ENCODE measurements around the gene CAMK1D. TPM values are rescaled to one million over a fixed set of nuclear protein-coding genes. Genes with fewer than 3 reads are reported as not detected.
"Not testable (repeated sequence)": the region's sequence is repeated elsewhere in the genome, so short reads cannot be mapped to it uniquely, and the experiment has no call there.

The CAMK1D gene
- polyA plus RNA-seq, 1 donor from 2014 or later, result 41.4 TPM

DNA sequence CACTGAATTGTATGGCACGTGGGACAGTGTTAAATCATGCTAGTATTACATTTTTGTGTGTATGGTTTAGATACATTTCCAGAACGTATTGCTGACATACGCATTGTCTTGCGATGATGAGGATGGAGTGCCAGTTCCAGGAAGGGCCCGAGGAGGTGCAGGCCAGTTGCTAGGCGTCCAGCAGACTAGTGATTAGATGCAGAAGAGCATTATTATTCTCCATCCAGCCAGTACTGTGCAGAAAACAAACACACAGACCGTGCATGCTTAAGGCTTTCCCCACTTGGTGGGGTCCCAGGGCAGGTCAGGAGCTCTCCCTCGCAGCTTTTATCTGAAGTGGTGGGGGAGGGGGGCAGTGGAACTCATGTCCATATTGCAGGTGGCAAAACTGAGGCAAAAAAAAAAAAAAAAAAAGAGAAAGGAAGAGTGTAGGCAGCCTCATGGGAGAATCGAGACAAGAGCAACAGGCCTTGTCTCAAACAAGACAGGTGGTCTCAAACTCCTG, 189.2 kb downstream of the CAMK1D start:
- peak overlapping the region in 1 of 3 donors; percentile 21 for H3K27ac Mint-ChIP-seq
- H3K4me1 Mint-ChIP-seq, result peaks cover 34 to 48% (median 45%) of the 10 kb centered on the region in 3 donors
- H3K4me3 Mint-ChIP-seq, result no peak overlapping the region
- H3K27me3 Mint-ChIP-seq, result no peaks in the 10 kb centered on the region
- peaks cover 7% of the 10 kb centered on the region for H3K36me3 Mint-ChIP-seq
- no peaks in the 10 kb centered on the region for H3K9me3 Mint-ChIP-seq

DNA sequence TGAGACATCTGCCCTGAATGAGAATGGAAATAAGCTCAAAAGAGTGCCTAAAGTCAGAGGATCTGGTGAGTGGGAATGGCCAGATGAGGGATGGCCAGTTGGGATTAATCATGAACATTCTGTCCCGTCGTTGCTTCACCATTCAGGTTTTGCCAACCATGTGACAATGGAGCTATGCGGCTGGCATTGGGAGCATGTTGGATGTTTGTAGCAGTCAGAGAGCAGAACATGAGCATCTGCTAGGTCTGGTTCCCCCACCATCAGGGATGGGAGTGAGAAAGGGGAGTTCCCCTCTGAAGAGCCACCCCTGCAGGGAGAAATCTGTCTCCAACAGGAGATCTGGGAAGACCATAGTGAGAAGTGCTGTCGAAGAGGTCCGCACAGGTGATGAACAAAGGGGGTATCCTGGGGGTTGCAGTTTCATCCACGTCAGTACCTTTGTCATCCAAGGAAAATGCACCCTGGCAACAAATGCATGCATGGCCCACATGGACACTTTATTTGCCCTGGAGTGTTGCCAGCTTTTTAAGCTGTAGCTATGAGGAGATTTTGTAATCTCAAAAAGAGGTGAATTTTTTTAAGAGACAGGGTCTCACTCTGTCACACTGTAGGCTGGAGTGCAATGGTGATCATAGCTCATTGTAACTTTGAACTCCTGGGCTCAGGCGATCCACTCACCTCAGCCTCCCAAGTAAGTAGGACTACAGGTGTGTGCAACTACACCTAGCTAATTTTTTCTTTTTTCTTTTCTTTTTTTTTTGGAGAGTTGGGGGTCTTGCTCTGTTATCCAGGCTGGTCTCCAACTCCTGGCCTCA, 190.2 kb downstream of the CAMK1D start:
- no peak overlapping the region for H3K27ac Mint-ChIP-seq
- H3K4me1 Mint-ChIP-seq, result peaks cover 34 to 48% (median 45%) of the 10 kb centered on the region in 3 donors
- no peak overlapping the region for H3K4me3 Mint-ChIP-seq
- H3K27me3 Mint-ChIP-seq, result no peaks in the 10 kb centered on the region
- no peaks in the 10 kb centered on the region for H3K9me3 Mint-ChIP-seq
- peaks cover 7% of the 10 kb centered on the region for H3K36me3 Mint-ChIP-seq

DNA sequence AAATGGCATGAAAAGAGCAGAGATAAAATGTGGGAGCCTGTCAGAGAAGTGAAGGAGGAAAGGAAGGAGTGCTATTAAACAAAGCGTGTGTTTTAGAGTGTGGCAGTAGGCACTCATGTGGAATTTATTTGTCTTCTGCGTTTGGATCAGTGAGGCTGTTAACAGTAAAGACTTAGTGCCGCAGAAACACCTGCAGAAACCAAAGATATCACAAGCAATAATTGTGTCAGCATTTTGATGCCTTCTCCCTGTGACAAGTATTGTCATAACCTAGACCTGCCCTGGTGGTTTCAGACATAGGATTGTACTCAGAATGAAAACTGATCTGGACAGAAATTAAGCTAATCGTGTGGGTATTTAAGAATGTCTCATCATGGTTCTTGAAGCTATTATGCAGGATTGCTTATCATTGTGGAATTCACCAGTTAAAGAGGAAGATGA, 191.0 kb downstream of the CAMK1D start:
- Mint-ChIP-seq H3K9me3 (no peaks in the 10 kb centered on the region), H3K27me3 (no peaks in the 10 kb centered on the region), H3K27ac (no peak overlapping the region), H3K4me3 (no peak overlapping the region), H3K36me3 (peaks cover 7% of the 10 kb centered on the region), H3K4me1 (peaks cover 30 to 44% (median 38%) of the 10 kb centered on the region in 3 donors)

DNA sequence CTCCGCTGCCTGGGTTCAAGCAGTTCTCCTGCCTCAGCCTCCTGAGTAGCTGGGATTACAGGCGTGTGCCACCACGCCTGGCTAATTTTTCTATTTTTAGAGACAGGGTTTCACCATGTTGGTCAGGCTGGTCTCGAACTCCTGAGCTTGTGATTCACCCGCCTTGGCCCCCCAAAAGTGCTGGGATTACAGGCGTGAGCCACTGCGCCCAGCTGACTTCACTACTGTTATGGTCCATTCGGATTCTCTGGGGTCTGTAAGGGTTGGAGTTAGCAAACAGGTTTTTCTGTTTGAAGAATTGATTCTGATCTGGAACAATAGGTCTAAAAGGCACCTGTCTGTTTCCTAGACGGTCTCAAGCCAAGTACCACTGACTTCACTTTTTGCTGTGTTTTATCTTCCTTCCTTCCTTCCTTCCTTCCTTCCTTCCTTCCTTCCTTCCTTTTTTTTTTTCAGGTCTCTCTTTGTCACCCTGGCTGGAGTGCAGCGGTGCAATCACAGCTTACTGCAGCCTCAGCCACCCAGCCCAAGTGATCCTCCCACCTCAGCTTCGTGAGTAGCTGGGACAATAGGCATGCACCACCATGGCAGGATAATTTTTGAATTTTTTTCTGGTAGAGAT, 192.2 kb downstream of the CAMK1D start:
- H3K4me3 Mint-ChIP-seq, result peak overlapping the region in 2 of 4 donors; percentile 33 to 77

DNA sequence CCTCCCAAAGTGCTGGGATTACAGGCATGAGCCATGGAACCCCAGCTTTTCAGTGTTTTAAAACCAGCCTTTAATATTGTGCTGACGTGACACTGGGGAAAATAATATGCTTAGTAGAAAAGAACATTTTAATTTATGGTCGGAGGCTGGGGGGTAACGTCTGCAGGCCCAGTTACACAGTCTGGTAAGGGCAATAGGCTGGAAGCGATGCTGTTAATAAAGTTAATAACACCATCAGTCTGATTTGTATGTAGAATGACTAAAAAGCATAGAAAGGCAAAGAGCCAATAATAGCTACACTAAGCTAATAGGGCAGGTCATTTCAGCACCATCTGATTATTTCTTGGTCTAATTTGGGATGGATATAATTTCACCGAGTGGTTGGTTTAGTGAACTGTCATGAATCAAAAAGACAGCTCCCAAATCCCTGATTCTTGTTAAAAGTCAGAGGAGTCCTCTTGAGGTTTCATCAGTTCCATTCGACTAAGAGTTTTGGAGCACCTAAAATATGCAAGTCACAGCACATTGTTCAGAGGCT, 192.9 kb downstream of the CAMK1D start:
- Mint-ChIP-seq H3K4me1 (peaks cover 32 to 42% (median 37%) of the 10 kb centered on the region in 3 donors), H3K27me3 (no peaks in the 10 kb centered on the region), H3K36me3 (peaks cover 7% of the 10 kb centered on the region), H3K4me3 (peak overlapping the region in 1 of 4 donors; percentile 12), H3K27ac (peak overlapping the region in 2 of 3 donors; percentile 15 to 95), H3K9me3 (peaks cover 0 to 6% (median 0%) of the 10 kb centered on the region in 3 donors)

More for the DNA sequence above, 192.2 kb downstream of the CAMK1D start:
- Mint-ChIP-seq H3K36me3 (peaks cover 7% of the 10 kb centered on the region), H3K4me1 (peaks cover 30 to 40% (median 37%) of the 10 kb centered on the region in 3 donors), H3K27ac (peak overlapping the region in 1 of 3 donors; percentile 95), H3K9me3 (peaks cover 0 to 6% (median 0%) of the 10 kb centered on the region in 3 donors), H3K27me3 (no peaks in the 10 kb centered on the region)

DNA sequence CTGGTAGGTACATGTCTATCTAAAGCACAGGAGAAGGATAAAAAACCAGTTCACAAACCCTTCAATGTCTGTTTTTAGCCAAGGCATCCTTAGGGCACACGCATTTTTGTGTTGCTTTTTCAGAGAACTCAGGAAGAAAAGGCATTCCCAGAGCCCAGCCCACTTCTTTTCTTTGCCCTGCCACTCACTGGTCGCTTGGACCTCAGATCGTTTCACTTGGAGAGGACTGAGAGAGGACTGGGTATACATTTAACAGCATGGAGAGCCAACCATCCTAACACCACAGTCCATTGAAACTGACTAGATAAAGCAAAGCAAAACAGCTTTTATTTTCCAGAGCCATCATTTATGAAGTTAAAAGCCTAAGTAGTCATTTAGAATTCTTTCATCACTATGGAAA, 194.2 kb downstream of the CAMK1D start:
- peaks cover 7% of the 10 kb centered on the region for H3K36me3 Mint-ChIP-seq
- H3K4me1 Mint-ChIP-seq, result peaks cover 26 to 43% (median 39%) of the 10 kb centered on the region in 3 donors
- H3K9me3 Mint-ChIP-seq, result peaks cover 0 to 6% (median 0%) of the 10 kb centered on the region in 3 donors
- H3K27me3 Mint-ChIP-seq, result no peaks in the 10 kb centered on the region
- H3K4me3 Mint-ChIP-seq, result no peak overlapping the region
- no peak overlapping the region for H3K27ac Mint-ChIP-seq

DNA sequence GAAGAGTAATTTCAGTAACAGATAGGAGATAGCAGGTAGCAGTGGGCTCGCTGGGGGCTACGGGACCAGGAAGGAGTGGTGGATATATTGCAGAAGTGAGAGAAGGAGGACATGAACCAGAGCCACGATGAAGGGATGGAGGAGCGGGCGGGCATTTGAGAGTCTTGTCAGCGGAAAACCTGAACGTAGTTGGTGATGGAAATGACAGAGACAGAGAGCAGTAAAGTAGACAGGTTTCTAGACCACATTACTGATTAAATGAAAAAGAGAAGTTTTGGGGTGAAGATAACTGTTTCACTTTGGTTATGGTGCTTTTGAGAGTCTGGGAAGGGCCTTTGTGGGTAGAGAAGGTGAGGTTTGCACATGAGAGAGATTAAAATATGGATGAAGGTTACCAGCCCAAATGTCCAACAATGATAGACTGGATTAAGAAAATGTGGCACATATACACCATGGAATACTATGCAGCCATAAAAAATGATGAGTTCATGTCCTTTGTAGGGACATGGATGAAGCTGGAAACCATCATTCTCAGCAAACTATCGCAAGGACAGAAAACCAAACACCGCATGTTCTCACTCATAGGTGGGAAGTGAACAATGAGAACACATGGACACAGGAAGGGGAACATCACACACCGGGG, 196.9 kb downstream of the CAMK1D start:
- not testable (repeated sequence) for H3K27me3 Mint-ChIP-seq, H3K4me3 Mint-ChIP-seq, H3K9me3 Mint-ChIP-seq, H3K36me3 Mint-ChIP-seq
- H3K27ac Mint-ChIP-seq, result peak overlapping the region in 1 of 3 donors; percentile 86
- peaks cover 17 to 30% (median 29%) of the 10 kb centered on the region in 3 donors for H3K4me1 Mint-ChIP-seq

DNA sequence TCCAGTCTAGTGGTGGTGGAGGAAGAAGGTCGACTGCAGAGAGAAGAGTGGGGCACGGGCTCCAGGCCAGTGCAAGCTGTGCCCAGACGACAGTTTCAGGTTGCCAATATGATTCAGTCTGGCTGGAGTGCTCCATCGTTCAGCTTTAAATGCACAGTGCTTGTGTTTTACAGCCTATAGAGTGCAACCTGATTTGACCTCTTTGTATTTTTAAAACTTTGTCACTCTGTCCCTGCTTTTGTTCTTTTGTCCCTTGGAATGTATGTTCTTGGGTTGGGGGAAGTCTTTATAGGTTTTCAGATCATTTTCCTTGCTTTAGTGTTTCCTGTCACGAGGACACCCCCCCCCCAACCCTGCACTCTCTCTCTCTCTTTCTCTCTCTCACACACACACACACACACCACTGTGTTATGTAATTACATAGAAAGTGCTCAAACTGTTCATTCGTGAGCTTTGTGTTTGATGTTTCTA, 198.0 kb downstream of the CAMK1D start:
- Mint-ChIP-seq H3K27ac (no peak overlapping the region), H3K4me1 (peaks cover 11 to 22% (median 21%) of the 10 kb centered on the region in 3 donors), H3K36me3 (peaks cover 2% of the 10 kb centered on the region), H3K4me3 (no peak overlapping the region), H3K27me3 (no peaks in the 10 kb centered on the region), H3K9me3 (peaks cover 0 to 6% (median 0%) of the 10 kb centered on the region in 3 donors)

DNA sequence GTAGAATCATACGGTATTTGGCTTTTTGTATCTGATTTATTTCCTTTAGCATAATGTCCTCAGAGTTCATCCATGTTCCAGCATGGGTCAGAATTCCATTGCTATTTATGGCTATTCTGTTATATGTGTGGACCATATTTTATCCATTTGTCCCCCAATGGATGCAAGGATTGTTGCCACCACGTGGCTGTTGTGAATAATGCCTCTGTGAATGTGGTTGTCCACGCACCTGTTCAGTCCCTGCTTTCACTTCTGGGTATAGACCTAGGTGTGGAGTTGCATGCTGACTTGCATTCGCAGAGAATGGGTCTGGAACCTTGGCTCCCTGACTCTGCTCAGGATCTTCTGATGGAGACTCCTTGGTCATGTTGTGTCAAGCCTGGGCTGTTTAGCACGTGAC, 199.9 kb downstream of the CAMK1D start:
- peaks cover 0 to 6% (median 0%) of the 10 kb centered on the region in 3 donors for H3K9me3 Mint-ChIP-seq
- peaks cover 5% of the 10 kb centered on the region for H3K36me3 Mint-ChIP-seq
- no peak overlapping the region for H3K4me3 Mint-ChIP-seq
- no peaks in the 10 kb centered on the region for H3K27me3 Mint-ChIP-seq
- peaks cover 11 to 21% (median 20%) of the 10 kb centered on the region in 3 donors for H3K4me1 Mint-ChIP-seq
- no peak overlapping the region for H3K27ac Mint-ChIP-seq

DNA sequence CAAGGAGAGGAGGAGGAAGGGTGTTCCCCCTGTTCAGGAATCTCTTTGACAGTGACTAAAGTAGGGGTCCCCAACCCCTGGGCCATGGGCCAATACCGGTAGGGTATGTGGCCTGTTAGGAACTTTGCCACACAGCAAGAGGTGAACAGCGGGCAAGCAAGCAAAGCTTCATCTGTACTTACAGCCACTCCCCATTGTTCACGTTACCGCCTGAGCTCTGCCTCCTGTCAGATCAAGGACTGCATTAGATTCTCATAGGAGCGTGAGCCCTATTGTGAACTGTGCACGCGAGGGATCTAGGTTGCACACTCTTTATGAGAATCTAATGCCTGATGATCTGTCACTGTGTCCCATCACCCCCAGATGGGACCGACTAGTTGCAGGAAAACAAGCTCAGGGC, 201.6 kb downstream of the CAMK1D start:
- H3K27me3 Mint-ChIP-seq, result no peaks in the 10 kb centered on the region
- peaks cover 0 to 3% (median 0%) of the 10 kb centered on the region in 3 donors for H3K9me3 Mint-ChIP-seq
- no peak overlapping the region for H3K27ac Mint-ChIP-seq
- H3K4me3 Mint-ChIP-seq, result no peak overlapping the region
- peaks cover 6% of the 10 kb centered on the region for H3K36me3 Mint-ChIP-seq
- H3K4me1 Mint-ChIP-seq, result peaks cover 20 to 30% (median 25%) of the 10 kb centered on the region in 3 donors

DNA sequence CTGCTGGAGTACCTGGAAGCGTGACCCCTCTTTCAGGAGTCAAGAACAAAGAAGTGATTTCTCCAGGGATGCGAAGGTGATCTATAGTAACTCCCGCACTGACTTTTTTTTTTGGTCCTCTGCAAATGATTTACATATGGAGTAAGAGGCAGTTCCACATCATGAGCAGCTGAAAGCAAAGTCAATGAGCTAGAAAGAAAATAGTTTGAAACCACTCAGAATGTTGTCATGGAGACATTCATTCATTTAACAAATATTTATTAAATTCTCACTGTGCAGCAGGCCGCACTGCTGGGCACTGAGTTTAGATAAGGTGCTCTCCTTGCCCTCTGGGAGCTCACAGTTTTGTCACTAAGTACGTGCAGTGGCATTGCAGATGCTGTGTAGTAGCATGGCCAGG, 206.7 kb downstream of the CAMK1D start:
- Mint-ChIP-seq H3K27ac (peak overlapping the region in 1 of 3 donors; percentile 43), H3K9me3 (no peaks in the 10 kb centered on the region), H3K4me3 (peak overlapping the region in 2 of 4 donors; percentile 23 to 73), H3K27me3 (no peaks in the 10 kb centered on the region), H3K4me1 (peaks cover 16 to 26% (median 23%) of the 10 kb centered on the region in 3 donors), H3K36me3 (peaks cover 11% of the 10 kb centered on the region)

DNA sequence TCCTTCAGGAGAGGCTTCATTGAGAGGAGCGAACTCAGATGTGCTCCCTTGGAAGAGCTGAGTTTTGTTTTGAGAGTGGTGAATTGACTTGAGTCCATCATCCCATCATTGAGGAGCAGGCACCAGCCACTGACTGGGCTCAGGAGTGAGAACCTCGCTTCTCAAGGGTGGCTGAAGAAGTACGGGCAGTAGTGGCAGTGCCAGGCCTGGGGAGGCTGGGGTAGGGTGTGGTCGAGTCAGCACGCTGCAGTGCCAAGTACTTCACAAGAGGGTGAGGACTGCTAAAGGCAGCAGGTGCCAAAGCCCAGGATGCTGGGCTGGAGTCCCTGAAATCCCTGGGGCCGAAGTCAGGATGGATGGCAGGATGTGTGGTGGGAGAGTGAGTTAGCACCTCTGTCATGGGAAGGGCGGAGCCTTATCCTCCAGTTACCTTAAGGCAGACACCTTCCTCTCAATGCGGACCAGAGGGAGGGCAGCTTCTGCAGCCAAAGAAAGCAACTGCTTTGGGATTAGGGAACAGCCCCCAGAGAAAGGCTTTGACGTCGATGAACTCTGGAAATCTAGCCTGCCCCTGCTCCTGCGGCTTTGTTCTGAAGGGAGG, 210.3 kb downstream of the CAMK1D start:
- peaks cover 51 to 55% (median 53%) of the 10 kb centered on the region in 3 donors for H3K4me1 Mint-ChIP-seq
- peaks cover 7% of the 10 kb centered on the region for H3K36me3 Mint-ChIP-seq
- no peak overlapping the region for H3K4me3 Mint-ChIP-seq
- H3K9me3 Mint-ChIP-seq, result no peaks in the 10 kb centered on the region
- H3K27me3 Mint-ChIP-seq, result no peaks in the 10 kb centered on the region
- peak overlapping the region in 1 of 3 donors; percentile 28 for H3K27ac Mint-ChIP-seq

DNA sequence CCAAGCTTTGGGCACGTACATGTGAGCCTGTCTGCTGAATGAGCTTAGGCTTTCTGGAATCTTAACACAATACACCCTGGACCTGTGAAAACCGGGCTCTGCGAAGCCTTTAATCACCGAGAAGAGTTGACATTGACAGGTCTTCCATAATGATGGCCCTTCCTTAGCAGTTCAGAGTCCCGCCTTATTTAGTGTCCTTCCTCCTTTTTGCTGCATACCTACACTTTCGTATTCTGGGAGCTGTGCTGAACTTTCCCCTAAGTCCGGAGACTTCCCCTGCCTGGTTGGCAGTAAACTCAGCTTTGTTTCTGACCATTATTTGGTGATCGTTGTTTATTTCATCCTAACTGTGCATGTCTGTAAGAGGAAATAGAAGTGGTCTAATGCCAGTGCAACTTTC, 212.0 kb downstream of the CAMK1D start:
- Mint-ChIP-seq H3K9me3 (no peaks in the 10 kb centered on the region), H3K27me3 (no peaks in the 10 kb centered on the region), H3K4me1 (peaks cover 45 to 49% (median 46%) of the 10 kb centered on the region in 3 donors), H3K36me3 (peaks cover 7% of the 10 kb centered on the region), H3K27ac (peak overlapping the region in 2 of 3 donors; percentile 21 to 47), H3K4me3 (peak overlapping the region in 1 of 4 donors; percentile 74)

DNA sequence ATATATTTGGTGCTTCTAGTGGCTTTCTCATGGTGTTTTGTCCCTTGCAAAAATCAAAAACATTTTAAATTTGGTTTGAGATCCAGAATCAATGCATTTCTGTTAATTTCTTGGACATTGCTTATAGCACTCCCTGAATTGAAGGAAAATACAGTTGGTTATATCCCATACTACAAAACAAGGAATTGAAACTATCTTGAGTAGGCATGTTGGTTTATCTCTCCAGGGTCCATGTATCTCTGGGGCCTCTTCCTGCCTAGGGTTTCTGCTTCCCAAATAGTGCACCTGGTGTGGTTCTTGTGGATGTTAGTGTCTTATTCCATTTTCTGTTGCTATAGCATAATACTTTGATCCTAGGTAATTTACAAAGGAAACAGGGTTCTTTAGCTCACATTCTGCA, 212.4 kb downstream of the CAMK1D start:
- peak overlapping the region in 2 of 3 donors; percentile 21 to 47 for H3K27ac Mint-ChIP-seq
- H3K27me3 Mint-ChIP-seq, result no peaks in the 10 kb centered on the region
- H3K9me3 Mint-ChIP-seq, result no peaks in the 10 kb centered on the region
- peaks cover 6% of the 10 kb centered on the region for H3K36me3 Mint-ChIP-seq
- H3K4me1 Mint-ChIP-seq, result peaks cover 43 to 49% (median 47%) of the 10 kb centered on the region in 3 donors
- no peak overlapping the region for H3K4me3 Mint-ChIP-seq
